GM19035 (cell line): ENCODE results near the gene PPIF.

ENCODE experiments used
- ATAC-seq: cut with Tn5 transposase; IDR thresholded peaks from one replicate; pipeline ENCODE4 v1.9.1; 2021; ENCODE audit not compliant: unreplicated experiment

Gene PPIF

DNA sequence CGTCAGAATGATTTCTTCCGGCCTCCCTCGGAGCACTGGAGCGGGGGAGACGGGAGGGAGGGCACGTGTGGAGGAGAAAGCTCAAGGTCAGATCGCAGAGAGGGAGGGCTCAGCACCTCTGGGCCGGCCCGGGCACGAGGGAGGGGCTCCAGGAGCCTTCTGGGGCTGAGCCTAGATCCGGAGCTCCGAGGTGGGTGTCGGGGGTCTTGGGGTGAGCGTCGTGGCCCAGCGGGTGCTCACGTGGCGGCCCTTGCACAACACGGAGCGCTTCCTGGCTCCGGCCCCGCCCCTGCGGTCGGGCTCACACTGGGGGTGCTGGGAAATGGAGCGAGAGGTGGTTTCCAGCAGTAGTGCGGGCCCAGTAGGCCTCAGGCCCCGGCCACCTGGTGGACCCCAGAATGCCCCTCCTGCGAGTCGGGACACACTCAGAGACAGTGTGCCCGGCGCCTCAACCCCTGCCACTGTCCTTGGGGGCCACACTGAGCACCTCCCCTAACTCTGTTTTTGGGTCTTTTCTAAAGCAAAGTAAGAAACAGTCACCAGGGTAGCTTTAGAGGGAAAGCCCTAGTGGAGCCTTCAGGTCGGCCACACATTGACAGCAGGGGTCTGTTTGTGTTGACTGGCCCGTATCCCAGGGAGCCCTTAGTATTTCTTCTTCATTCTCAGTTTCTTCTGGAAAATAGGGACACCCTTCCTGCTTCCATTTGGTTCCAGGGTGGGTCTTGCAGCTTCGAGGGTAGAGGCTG lies 798 bp downstream of the PPIF start:
- peak; percentile 74 for ATAC-seq

DNA sequence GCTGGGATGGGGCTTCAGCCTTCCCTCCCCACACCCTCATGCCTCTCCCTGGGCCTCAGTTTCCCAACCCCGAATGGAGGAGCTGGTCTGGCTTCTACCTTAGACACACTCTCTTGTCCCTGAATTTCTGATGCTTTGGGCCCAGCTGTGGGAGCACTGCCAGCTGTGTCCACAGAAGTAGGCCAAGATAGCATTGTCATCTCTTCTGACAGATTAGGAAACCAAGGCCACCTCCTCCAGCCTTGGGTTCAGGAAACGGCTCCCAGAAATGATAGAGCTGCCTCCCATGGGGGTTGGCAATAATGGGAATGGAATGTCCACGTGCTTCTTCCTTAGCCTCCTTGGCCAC lies 1.3 kb downstream of the PPIF start:
- no peak for ATAC-seq

DNA sequence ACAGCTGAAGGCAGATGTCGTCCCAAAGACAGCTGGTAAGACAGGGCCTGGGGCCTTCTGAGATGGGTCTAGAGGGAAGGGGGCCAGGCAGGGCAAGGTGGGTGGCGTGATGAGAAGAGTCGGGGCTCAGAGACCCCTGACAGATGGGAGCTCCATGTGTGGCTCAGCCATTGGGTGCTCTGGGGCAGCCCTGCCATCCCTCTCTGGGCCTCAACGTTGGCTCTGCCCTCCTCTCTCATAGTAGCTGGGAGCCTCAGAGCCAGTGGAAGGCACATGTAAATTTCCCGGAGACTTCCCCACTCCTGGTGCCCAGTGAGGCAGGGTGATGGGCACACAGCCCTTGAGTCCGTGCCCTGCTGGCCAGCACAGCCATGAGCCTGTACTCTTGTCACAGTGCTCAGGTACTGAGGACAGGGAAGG lies 1.8 kb downstream of the PPIF start:
- no peak for ATAC-seq

DNA sequence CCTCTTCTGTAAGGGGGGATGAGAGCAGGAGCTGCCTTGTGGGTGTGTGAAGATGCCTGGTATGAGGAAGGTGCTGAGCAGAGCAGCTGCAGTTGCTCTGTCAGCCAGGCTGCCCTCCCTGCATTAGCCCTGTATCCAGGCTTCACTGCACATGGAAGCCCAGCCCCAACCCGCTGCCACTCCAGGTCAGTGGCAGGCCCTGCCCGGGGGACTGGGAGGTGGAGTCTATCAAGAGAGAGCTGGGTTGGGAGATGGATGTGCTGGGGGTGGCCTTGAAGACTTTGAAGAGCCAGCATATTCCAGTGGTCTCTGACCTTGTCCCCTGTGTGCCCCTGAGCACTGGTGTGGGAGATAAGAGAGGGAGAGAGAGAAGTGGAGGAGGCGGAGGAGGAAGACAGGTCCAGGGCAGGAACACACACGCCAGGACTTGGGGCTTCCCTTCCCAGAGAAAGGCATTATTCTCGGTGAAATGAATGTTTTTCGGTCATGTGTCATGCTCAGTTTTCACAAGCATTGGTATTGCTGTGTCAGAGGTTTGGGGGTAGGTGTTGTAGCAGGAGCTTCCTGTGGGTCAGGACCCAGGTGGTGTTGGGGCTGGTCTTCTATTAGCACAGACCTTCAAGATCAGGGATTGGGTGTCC lies 2.6 kb downstream of the PPIF start:
- no peak for ATAC-seq

DNA sequence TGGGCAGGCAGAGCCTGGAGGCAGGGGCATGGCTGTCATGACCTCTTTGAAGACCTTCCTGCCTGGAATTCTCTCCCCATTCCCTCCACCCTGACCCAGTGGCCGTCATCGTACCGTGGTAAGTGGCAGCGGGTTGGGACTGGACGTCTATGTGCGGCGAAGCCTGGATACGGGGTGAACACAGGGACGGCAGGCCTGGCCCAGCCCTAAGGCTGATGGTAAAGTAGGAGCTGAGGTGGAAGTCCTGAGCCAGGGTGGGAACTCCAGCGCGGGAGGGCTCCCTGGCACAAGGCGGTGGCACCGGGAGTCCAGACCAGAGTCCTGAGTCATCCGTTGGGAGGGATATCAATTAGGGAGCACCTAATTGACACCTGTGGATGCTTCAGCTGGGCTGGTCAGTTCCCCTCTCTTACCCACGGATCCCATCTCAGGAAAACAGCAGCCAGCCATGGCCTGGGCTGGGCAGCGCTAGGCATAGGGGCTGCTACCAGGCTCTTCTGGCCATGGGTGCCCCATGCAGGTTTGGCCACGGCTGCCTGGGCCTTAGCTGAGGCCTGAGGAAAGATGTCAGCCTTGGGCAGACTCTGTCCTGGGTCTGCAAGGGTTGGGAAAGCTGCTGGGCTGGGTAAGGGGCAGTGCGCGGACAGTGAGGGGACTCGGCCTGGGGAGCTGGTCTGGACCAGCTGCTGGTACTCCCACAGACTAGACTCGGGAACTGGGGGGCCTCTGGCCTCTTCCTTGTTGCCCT lies 3.3 kb downstream of the PPIF start:
- ATAC-seq = no peak

DNA sequence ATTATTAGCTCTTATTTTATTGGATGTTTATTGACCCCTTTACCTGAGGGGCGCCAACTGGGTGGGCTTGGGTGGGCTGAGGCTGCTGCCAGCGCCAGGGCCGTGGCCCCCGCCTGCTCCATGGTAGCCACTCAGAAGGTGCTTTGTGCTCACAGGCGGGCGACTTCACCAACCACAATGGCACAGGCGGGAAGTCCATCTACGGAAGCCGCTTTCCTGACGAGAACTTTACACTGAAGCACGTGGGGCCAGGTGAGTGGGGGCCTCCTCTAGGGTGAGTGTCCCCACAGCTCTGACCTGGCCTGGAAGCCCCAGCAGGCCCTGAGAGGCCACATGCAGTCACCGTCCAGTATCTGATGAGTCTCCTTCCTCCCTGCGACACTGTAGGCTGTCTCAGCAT lies 4.1 kb downstream of the PPIF start:
- no peak for ATAC-seq

DNA sequence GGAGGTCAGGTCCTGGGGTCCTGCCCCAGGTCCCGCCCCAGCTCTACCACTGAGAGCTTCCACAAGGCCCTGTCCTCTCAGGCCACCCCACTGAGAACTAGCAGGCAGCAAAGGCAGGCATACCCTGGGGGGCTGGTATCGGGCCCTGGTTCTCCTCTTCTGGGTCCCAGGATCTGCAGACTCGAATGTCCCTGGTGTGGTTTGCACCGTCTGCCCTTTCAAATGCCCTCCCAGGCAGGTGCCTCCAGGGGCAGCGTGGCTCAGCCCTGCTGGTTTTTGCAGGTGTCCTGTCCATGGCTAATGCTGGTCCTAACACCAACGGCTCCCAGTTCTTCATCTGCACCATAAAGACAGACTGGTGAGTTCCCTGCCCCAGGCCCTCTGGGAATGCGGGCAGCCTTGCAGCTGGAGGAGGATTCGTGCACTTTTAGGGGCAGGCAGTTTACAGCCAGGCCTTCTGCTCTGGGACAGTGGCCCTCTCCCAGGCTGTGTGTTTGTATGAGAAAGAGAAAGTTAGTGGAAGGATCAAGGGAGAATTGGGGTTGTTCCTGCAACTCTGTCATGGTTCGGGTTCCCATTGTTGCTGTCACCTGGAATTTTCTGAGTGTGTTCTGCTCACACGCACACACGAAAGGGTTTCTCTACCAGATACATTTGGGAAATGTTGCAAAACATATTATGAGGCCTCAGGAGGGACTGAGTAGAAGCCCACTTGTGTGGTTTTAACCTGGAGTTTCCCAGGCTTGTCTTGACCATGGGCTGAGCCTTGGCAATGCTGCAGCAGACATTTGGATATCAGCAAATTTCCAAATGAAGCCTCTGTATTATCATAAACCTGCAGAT lies 5.0 kb downstream of the PPIF start:
- ATAC-seq = no peak

DNA sequence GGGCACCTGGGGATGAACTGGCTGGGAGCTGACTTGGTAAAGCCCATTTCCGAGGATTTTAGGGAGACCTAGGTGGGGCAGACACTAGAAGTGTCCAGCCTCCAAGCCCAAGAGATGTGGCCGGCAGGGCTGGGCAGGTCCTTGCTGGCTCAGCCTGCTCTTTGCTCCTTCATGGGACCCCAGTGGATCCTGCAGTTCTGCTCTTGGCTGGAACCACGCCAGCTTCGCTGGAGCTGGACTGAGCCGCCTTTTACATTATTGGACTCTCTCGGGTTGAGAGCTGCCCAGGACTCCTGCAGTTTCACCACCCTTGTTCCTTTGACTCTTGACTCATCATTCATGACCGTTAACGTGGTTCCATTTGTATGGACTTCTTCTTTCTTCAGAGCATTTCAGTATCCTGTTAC lies 5.7 kb downstream of the PPIF start:
- ATAC-seq = no peak

DNA sequence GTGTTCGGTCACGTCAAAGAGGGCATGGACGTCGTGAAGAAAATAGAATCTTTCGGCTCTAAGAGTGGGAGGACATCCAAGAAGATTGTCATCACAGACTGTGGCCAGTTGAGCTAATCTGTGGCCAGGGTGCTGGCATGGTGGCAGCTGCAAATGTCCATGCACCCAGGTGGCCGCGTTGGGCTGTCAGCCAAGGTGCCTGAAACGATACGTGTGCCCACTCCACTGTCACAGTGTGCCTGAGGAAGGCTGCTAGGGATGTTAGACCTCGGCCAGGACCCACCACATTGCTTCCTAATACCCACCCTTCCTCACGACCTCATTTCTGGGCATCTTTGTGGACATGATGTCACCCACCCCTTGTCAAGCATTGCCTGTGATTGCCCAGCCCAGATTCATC lies 6.5 kb downstream of the PPIF start:
- no peak for ATAC-seq

DNA sequence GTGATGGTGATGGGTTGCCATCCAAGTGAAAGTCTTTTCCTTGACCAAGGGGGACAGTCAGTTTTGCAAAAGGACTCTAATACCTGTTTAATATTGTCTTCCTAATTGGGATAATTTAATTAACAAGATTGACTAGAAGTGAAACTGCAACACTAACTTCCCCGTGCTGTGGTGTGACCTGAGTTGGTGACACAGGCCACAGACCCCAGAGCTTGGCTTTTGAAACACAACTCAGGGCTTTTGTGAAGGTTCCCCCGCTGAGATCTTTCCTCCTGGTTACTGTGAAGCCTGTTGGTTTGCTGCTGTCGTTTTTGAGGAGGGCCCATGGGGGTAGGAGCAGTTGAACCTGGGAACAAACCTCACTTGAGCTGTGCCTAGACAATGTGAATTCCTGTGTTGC lies 6.9 kb downstream of the PPIF start:
- ATAC-seq = no peak

DNA sequence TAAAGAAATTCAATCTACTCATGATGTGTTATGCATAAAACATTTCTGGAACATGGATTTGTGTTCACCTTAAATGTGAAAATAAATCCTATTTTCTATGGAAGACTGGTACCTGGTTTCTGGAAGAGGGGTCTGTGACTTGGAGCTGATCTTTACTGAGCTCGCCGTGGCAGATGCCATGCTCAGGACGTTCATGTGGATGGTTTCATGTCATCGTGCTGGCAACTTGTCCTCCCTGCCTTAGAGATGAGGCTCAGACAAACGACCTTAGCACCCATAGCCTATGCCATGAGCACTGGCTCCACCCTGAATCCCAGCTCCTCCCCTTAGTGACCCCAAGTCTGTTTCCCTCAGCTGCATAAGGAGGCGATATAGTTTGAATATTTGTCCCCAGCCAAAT lies 7.3 kb downstream of the PPIF start:
- ATAC-seq = no peak

DNA sequence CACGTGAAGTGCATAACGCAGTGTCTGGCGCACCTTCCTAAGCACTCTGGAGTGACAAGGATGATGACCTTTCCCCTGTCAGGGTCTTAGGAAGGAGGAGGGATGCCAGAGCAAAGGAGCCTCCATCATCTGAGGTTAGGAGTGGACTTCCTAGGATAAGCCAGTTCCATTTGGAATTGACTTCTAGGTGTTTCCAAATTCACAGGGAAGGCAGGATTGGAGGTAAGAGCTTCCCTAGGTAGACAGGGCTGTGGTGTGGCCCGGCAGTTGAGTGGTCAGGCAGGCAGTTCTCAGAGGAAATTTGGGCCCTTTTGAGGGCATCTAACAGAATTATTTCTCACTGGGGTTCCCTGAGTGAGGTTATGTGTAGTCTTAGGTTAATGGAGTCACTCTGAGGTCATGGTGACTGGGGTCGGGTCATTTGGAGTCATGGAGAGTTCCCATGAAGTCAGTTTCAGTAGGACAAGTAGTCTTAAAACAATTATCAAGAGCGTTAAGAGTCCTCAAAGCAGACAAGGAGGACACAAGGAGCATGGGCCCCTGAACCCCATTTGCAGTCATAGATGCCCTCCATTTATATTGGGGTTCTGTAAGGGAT lies 8.2 kb downstream of the PPIF start:
- no peak for ATAC-seq

DNA sequence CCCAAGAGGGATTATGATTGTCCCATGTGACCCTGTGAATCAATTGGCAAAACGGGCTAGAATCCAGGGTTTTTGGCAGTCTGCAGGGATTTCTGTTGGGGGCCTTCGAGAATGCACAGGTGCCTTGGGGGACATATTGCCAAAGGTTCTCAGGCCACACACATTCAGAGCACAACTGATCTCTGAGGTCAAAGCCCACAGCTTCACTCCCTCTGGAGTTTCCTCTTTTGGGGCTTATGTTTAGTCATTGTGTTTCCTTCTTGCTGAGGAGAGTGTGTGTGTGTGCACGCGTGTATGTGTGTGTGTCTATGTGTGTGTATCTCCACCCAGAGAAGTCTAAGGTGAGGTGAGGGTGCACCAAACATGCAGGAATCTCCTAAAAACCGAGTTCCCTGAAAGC lies 8.8 kb downstream of the PPIF start:
- ATAC-seq = no peak

DNA sequence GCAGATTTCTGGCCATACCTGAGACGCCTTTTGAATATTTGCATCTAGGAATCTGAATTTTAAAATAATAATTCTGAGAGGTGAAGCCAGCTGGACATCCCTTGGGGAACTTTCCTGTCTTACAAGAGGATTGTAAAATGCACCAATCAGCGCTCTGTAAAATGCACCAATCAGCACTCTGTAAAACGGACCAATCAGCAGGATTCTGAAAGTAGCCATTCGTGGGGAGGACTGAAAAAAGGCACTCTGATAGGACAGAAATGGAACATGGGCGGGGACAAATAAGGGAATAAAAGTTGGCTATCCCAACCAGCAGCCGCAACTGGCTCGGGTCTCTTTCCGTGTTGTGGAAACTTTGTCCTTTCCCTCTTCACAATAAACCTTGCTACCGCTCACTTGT lies 9.9 kb downstream of the PPIF start:
- ATAC-seq = no peak

DNA sequence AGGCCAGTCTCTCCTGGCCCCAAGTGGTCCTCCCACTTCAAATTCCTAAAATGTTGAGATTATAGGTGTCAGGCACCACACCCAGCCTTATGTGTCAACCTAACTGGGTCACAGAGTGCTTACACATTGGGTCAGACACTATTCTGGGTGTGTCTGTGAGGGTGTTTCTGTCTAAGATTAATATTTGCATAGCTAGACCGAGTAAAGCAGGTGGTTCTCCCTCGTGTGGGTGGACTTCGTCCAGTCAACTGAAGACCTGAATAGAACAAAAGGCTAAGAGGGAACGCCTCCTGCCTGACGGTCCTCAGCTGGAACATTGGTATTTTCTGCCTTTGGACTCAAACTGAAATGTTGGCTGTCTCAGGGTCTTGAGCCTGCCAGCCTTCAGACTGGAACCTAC lies 11.5 kb downstream of the PPIF start:
- no peak for ATAC-seq

DNA sequence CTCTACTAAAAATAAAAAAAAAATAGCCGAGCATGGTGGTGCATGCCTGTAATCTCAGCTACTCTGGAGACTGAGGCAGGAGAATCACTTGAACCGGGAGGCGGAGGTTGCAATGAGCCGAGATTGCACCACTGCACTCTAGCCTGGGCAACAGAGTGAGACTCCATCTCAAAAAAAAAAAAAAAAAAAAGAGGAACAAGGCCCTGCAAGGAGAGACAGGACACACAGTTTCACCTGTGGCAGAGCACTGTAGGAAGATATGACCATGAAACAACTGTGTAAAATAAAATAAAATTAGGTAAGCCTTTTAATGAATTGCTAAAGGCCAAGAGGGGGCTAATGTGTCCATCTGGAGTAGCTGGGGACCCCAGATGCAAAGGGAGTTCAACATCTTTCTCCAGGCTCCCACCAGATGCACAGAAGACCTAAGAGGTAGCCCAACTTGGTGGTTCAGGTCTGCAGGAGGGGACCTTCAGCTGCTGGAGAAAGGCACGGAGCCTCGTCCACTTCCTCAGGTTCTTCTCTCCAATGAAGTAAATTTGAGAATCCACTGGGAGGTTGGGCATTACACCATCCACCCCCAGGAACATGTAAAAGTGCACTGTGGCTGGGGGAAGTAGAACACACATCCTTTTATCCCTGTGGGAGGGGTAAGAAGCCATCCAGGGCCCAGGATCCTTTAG lies 12.7 kb downstream of the PPIF start:
- no peak for ATAC-seq

DNA sequence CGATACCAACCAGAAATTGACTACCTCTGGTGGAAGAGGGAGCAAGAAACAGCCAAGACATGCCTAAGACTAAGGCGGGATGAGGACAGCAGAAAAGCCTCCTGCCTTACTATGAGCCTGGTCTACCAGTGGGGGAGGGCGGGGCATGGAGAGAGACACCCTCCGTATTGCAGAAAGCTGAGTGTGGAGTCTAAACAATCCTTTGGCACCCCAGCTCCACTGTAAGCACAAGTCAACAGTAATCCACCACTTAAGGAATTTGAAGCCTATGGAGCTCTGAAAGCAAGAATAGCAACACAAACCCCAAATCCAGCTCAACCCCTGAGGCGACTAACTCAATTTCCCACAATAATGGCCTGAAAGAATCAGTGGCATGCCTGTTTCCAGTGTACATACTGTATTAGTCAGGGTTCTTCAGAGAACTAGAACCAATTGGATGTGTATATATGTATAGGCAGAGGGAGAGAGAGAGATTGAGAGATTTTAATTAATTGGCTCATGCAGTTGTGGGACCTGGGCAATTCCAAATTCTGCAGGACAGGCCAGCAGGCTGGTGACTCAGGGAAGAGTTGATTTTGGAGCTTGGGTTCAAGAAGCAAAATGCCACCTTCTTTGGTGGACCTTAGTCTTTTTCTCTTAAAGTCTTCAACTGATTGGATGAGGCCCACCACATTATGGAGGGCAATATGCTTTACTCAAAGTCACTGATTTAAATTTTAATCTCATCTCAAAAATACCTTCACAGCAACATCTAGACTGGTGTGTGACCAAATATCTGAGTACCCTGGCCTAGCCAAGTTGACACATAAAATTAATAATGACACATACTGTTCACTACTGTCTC lies 13.5 kb downstream of the PPIF start:
- ATAC-seq = no peak

DNA sequence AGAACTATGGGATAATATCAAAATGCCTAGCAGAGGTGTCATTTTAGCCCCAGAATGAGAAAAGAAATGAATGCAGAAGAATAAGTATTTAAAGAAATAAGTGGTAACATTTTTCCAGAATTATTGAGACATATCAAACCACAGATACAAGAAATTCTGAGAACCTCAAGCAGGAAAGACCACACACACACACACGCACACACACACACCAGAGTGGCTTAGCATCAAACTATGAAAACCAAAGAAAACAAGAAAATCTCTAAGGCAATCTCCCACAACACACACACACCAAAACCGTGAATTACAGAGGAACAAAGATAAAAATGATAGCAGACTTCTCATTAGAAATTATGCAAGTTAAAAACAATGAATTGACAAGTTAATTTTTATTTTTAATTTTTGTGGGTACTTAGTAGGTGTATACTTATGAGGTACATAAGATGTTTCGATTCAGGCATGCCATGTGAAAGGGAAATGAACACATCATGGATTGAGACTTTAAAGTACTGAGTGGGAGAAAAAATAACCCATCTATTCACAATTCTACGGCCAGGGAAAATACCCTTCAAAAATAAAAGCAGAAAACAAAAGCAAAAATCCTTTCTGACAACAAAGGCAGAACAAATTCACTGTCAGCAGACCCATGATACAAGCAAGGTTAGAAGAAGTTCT lies 14.6 kb downstream of the PPIF start:
- no peak for ATAC-seq
